Right atrium auricular region (tissue), 2 donors: ENCODE results near the gene MIB1. TPM values are rescaled to one million over a fixed set of nuclear protein-coding genes. Genes with fewer than 3 reads are reported as not detected.

Experiments used
- DNase-seq: peaks from one replicate; pipeline ENCODE4 v3.0.0-alpha.2; 2019; ENCODE audit warnings: low spot score
- H3K27ac ChIP-seq, 2 donors: fragments of 200-600 bp; sonication (generic); 1 replicate in 1 of 2; 2 replicates in 1 of 2; pipeline ENCODE4 v1.5.1; 2016 to 2019
- H3K27me3 ChIP-seq, 2 donors: fragments of 200-600 bp; sonication (generic); one replicate each; pipeline versions ENCODE4 v1.5.1 to v1.6.0; 2017 to 2019
- H3K36me3 ChIP-seq: fragments of 200-600 bp; sonication (generic); one replicate; pipeline ENCODE4 v1.5.1; 2016
- H3K4me1 ChIP-seq, 2 donors: fragments of 200-600 bp; sonication (generic); one replicate each; pipeline versions ENCODE4 v1.5.1 to v1.6.0; 2017 to 2019
- H3K4me3 ChIP-seq, 2 donors: fragments of 200-600 bp; sonication (generic); 1 replicate in 1 of 2; 2 replicates in 1 of 2; pipeline ENCODE4 v1.5.1; 2017 to 2019; ENCODE audit warnings: mild to moderate bottlenecking in 1 of 2, moderate library complexity in 1 of 2
- H3K9me3 ChIP-seq, 2 donors: fragments of 200-600 bp; sonication (generic); one replicate each; pipeline ENCODE4 v1.5.1; 2019
- CTCF ChIP-seq, 2 donors: fragments of 200-600 bp; sonication (generic); IDR thresholded peaks; one replicate each; pipeline ENCODE4 v1.5.1; 2019; ENCODE audit warnings: antibody characterized with exemption in 2 of 2
- total RNA-seq, 2 donors: library from RNA; depleted of rRNA; stranded (reverse); fragments of >200 nt; gene quantifications; one replicate each; pipeline ENCODE4 v1.1.0, GENCODE V29; 2016

MIB1 gene
- total RNA-seq, 2 donors from 2014 or later = 16.7 to 20.8 TPM

GRCh38 chr18:21805771-21806366, 65.3 kb downstream of the MIB1 start:
- Histone ChIP-seq H3K27ac (no peak overlapping the region), H3K9me3 (no peaks in the 10 kb centered on the region), H3K36me3 (peaks cover 8% of the 10 kb centered on the region), H3K27me3 (no peaks in the 10 kb centered on the region), H3K4me1 (no peaks in the 10 kb centered on the region), H3K4me3 (no peak overlapping the region)
- DNase-seq = no peak
- TF ChIP-seq CTCF (IDR thresholded peaks at IDR 0.05) = no peak

- Histone ChIP-seq H3K27me3 (no peaks in the 10 kb centered on the region), H3K4me3 (no peak overlapping the region), H3K4me1 (no peaks in the 10 kb centered on the region), H3K36me3 (peaks cover 8% of the 10 kb centered on the region), H3K9me3 (no peaks in the 10 kb centered on the region), H3K27ac (no peak overlapping the region)
- DNase-seq = no peak
- no peak for TF ChIP-seq CTCF (IDR thresholded peaks at IDR 0.05)
These were observed 67.6 kb downstream of the MIB1 start for GRCh38 chr18:21808185-21808584.

GRCh38 chr18:21809725-21810124, 69.1 kb downstream of the MIB1 start:
- Histone ChIP-seq H3K4me3 (no peak overlapping the region), H3K9me3 (no peaks in the 10 kb centered on the region), H3K27ac (no peak overlapping the region), H3K27me3 (no peaks in the 10 kb centered on the region), H3K36me3 (peaks cover 8% of the 10 kb centered on the region), H3K4me1 (no peaks in the 10 kb centered on the region)
- DNase-seq = no peak
- no peak for TF ChIP-seq CTCF (IDR thresholded peaks at IDR 0.05)

GRCh38 chr18:21815101-21815500, 74.5 kb downstream of the MIB1 start:
- TF ChIP-seq CTCF (IDR thresholded peaks at IDR 0.05) = no peak
- no peak overlapping the region for H3K27ac ChIP-seq
- H3K36me3 ChIP-seq = peaks cover 8% of the 10 kb centered on the region
- H3K27me3 ChIP-seq = no peaks in the 10 kb centered on the region
- no peak for DNase-seq
- no peak overlapping the region for H3K4me3 ChIP-seq
- no peaks in the 10 kb centered on the region for H3K4me1 ChIP-seq
- no peaks in the 10 kb centered on the region for H3K9me3 ChIP-seq

- Histone ChIP-seq H3K27me3 (no peaks in the 10 kb centered on the region), H3K27ac (no peak overlapping the region)
These were observed 79.6 kb downstream of the MIB1 start for GRCh38 chr18:21820033-21820810.

More at GRCh38 chr18:21820033-21820810, 79.6 kb downstream of the MIB1 start:
- TF ChIP-seq CTCF (IDR thresholded peaks at IDR 0.05) = peak in 1 of 2 donors; percentile 68
- no peaks in the 10 kb centered on the region for H3K4me1 ChIP-seq
- H3K36me3 ChIP-seq = peaks cover 5% of the 10 kb centered on the region
- no peak for DNase-seq
- H3K9me3 ChIP-seq = no peaks in the 10 kb centered on the region
- H3K4me3 ChIP-seq = no peak overlapping the region
